GM19193 (cell line): ENCODE measurements around the gene FDX2.
A peak's percentile ranks its signal among the peaks of the same experiment; 100 is the strongest.

Source experiments
- POLR2A ChIP-seq: IDR thresholded peaks from 4 replicates; pipeline ENCODE4 v1.6.1; 2011; ENCODE audit not compliant: insufficient read depth, insufficient read length; ENCODE audit errors: extremely low read depth

The FDX2 gene

DNA sequence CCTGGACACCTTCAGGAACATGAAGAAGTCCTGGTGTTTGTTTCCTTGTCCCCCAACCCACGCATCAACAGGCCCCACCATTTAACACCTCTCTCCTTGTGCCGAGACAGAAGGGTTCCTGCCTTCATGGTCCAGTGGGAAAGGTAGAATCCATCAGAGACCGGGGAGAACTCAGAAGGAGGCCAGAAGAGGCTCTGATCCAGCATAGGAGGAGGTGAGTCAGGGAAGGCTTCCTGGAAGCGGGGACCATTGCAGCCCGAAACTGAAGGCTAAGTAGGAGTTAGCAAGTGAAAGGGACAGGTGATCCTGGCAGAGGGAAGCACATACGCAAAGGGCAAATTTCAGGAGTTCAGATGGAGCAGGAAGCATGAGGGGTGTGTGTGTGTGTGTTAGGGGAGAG lies 23.1 kb upstream of the FDX2 start:
- no peak for TF ChIP-seq POLR2A

DNA sequence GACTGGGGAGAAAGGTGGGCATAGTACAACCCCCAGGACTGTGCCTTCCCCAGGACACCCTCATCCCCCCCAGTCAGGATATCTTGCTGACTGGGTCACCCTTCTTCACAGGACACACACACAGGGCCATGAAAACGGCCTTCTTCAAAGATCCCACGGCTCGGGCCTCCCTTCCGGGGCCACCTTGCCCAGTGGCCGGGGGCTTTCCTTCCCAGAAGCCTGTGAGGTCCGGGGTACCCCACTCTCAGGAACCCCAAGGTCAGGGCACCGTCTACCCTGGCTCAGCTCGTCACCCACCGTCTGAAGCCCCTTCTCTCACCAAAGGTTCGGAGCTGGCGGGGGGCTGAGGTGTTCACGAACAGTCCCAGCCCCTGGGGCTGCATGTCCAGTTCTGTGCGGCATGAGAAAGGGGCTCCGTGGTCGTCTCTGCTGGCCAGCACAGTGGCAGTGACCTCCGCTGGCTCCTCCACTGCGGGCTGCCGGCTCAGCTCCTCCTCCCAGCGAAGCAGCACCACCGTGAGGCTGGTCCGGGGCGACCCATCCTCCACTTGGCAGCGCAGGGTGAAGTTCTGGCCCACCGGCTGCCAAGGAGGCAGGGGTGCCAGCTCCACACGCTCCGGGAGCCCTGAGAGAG lies 19.7 kb upstream of the FDX2 start:
- TF ChIP-seq POLR2A, result no peak

DNA sequence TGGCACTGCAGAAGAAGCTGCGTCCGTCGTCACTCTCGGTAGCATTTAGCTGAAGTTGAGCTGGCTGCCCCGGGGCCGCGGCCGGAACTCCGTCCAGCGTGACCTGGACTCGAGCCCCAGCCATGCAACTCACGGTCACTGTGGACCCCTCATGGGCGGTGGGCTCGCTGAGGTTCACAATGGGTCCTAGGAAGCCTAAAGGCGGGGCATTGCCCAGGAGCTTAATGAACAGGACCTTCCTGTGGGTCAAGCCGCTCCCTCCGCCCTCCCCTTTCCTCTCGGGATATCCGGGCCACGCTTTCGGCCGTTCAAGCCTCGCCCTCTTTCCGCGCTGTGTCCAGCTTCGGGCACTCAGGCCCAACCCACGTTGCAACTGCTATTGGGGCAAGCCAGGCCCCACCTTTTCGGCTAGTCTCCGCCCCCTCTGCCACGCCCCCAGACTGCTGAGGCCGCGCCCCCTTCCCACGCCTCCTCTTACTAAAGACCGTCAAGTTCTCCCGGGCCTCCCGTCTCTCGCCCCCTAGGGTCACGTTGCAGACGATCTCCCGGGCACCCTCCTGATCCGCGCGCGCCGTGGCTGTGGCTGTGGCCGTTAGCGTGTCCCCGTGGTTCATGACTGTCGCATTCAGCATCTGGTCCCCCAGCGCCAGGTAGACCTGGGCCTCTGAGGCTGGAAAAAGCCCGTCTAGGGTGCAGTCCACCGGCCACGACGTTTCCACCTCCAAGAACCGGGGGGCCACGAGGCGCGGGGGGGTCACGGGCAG lies 19.0 kb upstream of the FDX2 start:
- no peak for TF ChIP-seq POLR2A

DNA sequence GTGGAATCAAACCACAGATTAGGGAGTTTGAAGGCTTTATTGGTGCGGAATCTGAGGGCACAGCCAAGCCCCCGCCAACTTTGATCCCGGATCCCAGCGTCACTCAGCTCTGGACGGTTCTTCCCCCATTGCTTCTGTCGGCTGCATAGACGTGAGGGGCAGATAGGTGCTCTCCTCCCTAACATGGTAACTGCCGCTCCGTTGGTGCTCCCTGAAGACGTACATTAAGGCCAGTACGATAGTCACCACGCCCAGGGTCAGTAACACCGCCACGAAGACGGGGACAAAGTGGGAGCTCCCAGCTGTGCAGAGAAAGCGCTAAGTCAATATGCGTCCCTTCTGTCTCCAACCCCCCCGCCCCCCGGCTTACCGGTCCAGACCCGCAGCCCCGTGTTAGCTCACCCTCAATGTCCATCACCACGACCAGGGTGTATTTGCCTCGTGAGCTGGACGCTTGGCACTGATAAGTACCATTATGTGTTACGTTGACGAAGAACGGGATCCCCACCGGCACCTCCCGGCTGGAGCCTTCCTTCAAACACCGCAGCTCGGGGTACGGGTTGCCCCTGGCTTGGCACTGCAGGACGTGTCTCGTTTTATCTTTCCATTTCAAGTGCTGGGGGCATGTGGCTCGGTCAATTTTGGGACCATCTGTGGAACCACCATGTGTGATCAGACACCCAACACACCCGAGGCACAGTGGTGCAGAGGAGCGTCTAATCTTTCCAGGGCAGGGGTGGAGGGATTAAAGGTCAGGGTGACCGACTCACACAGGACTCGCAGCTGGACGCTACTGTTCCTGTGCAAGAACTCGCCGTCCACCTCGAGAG lies 18.2 kb upstream of the FDX2 start:
- TF ChIP-seq POLR2A, result no peak

DNA sequence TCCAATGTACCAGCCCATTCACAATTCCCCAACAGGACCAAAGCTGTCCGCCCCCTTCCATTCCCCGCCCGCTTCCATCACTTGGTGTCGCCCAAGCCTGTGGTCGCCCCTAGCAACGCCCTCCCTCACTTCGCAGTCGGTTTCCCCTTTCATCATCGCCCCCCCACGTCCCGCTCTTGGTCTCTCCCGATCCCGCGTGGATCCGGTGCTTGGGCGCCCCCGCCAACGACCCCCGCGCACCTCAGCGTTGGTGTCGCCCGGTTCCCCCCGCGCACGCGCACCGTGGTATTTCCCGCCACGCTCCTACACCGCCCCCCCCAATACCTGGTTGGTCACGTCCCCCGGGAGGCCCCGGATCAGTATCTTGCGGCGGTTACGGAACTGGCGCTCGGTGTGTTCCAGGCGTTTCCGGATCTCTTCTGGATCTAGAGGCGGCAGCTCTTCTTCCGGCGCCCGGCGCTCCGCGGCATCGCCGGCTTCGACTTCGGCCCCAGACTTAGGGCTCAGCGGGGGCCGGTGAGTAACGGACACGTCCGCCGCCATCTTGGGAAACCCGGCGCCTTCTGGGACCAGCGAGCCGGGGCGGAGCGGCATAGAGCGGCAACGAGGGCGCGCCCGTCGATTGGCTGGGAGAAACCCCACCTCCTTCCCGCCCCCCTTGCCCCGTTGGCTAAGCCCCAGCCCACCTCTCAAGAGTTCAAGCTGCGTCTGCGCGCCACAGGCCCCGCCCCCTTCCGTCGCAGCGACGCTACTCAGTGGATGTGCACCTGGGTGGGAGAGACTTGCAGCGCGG lies 17.3 kb upstream of the FDX2 start, which contains the start of gene RAVER1:
Gene RAVER1, minus strand, starts transcription at position 565 of the 793 bp plus-strand sequence. Its CDS starts 22 bp downstream, at position 543.
- TF ChIP-seq POLR2A, result peak; percentile 94

DNA sequence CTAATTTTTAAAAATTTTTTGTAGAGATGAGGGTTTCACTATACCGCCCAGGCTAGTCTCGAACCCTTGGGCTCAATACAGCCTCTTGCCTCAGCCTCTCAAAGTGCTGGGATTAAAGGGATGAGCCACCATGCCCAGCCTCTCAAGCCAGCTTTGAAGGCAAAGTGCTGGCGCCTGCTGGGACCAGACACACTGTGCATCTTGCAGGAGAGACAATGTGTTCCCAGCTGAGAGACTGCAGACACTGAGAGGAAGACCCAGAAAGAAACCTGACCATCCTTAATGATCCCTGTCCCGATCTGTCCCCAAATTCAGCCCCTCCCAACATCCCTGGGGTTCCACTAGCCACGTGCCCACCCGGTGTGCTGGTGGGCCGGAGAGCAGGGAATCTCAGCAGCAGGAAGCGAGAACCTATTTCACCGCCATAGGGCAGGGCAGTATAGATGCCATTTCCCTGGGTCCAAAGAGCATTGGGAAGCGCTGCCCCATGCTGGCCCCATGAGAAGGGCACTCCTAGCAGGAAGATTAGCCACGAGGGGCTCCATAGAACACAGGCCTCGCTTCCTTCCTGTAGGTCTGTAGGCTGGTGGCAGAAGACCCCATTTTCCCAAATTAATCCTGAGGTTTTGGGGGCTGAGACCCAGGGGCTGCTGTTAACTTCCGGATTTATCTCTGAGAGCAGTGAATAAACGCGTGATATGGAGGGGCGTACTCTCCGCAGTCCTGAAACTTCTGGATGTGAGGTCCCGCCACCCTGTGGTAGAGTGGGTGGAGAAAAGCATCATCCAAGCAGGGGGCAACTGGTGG lies 16.5 kb upstream of the FDX2 start:
- no peak for TF ChIP-seq POLR2A

DNA sequence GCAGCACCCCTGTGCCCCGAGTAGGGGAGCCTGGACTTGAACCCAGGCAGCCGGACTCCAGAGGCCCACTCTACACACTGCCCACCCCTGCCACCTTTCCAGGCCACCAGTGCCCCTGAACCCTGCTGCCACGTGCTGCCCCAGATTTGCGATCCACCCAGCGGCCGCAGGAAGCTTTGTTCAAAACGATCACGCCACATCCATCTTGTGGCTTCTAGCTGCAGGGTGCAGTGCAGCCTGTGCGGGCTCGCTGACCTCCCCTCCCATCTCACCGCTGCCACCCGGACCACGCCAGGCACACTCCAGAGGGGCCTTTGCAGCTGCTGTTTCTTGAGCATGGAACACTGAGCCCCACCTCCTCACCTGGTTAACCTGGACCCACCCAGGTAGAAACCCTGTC lies 13.7 kb upstream of the FDX2 start:
- TF ChIP-seq POLR2A, result no peak

DNA sequence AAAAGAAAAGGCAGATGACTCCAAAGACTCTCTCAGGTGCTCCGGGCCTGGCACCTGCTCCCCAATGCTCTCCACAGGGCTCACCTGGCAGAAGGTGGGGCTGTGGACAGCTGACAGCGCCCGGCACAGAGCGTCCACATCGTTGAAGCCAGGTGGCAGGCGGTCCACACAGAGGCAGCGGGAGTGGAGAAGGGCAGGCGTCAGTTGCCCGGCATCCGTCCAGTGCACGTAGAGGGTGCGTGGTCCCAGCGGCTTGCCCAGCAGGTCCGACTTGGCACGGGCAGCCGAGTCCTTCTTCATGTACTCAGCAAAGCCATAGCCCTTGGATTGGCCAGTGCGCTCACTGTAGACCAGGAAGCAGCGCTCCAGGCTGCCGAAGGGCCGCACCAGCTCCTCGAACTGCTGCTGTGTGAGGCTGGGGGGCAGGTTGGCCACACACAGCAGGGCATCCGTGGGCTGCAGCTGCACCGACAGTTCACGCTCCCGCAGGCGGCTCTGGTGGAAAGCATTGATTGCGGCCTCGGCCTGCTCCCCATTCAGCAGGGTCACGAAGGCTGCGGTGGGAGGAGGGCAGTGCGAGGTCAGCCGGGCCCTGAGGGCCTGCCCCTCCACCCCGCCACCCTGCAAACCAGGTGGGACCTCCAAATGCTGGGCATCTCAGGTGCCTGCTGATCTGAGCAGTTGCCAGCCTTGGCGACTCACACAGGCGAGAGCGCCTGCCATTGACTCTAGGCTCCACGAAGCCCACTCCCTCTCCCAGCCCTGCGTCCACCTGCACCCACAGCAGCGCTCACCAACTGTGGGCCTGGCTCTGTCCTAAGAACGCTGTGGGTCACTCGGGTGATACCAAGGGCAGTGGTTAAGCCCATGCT lies 13.0 kb upstream of the FDX2 start:
- TF ChIP-seq POLR2A, result no peak

DNA sequence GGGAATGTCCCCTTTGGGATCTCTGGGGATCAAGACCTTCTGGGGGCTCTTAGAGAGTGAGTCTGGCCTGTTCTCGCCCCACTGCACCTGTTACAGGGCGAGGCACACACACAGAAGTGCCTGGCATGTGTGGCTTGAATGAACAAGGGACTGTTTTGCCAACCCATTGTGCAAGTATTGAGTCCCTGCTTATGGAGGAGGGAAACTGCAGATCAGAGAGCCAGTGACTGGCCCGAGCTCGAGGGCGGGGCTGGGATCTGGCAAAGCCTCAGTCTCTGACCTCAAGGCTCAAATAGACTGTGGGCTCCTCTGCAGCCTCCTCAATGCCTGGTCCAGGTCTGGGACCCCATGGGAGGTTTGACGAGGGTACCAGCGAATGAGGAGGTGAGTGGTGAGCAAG lies 12.0 kb upstream of the FDX2 start:
- no peak for TF ChIP-seq POLR2A

DNA sequence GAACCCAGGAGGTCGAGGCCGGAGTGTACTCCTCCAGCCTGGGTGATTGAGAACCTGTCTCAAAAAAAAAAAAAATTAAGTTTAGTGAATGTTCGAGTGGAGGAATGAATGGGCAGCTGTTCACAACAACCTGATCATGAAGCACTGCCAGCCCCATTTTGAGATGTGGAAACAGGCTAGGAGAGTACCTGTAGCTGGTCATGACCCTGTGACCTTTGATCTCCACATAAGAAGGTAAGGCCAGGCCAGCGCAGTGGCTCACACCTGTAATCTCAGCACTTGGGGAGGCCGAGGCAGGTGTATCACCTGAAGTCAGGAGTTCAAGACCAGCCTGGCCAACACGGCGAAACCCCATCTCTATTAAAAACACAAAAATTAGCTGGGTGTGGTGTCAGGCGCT lies 9.9 kb upstream of the FDX2 start:
- no peak for TF ChIP-seq POLR2A

DNA sequence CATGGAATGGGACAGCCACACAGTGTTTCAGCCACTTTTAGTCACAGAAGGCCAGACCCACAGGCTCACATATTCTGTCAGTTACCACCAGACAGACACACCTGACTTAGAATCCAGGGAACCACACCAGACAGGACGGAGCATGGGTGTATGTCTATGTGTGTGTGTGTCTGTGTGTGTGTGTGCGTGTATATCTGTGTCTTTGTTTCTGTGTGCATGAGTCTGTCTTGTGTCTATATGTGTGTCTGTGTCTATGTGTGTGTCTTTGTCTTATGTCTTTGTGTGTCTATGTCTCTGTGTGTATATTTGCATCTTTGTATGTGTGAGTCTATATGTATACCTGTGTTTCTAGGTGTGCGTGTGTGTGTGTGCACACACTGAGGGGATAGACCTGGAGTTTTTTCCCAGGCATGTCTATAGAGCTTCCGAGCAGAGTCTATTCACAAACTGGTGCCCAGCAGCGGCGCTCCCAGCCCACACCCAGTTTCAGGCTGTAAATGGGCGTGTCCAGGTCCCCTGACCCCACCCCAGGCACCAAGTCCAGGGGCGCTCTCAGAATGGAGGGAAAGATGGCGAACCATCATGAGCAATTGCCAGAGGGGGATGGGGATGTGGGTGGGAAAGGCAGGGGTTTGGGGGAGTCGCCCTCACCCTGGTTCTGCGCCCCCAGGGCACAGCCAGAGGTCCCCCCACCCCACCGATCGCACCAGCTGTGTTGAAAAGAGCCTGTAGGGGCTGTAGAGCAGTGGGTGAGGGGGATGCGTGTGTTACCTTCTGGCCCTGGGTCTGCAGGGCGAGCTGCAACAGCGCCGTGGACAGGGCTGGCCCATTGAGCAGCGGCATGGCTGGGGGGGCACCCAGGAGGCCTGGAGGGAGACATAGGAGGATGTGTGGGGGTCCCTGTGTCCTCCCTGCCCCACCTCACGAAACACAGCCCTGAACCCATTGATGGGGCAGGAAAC lies 6.3 kb upstream of the FDX2 start:
- no peak for TF ChIP-seq POLR2A

DNA sequence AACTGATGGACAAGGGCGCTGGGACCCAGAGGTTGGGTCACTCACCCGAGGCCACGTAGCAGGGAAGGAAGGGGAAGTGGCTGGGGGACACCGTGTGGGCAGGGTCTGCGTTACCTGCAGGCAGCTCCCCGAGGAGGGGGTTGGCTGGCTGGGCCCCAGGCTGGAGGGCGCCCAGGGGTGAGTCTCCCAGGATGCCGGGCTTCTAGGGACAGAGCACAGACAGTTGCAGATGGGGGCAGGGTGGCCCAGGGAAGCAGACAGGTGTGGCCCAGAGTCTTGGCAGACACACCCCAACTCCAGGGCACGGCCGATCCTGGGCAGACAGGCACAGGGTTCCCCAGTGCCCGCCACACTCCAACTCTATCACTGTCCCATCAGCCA lies 5.6 kb upstream of the FDX2 start:
- TF ChIP-seq POLR2A, result no peak
